GM19238 (cell line): Measurements from ENCODE around the gene NPC1.
A peak's percentile ranks its signal among the peaks of the same experiment; 100 is the strongest.
"Not testable (repeated sequence)": the region's sequence is repeated elsewhere in the genome, so short reads cannot be mapped to it uniquely, and the experiment has no call there.

ENCODE experiments used
- DNase-seq: peaks from one replicate; pipeline ENCODE4 v3.0.0; 2011; ENCODE audit warnings: low spot score; ENCODE audit not compliant: insufficient read length

Gene NPC1

GRCh38 chr18:23586249-23587196 is at the start of gene NPC1:
NPC1 (minus strand) TSS chr18:23586506; CDS start chr18:23586343, 163 bp downstream.
- DNase-seq = peak; percentile 90

DNA sequence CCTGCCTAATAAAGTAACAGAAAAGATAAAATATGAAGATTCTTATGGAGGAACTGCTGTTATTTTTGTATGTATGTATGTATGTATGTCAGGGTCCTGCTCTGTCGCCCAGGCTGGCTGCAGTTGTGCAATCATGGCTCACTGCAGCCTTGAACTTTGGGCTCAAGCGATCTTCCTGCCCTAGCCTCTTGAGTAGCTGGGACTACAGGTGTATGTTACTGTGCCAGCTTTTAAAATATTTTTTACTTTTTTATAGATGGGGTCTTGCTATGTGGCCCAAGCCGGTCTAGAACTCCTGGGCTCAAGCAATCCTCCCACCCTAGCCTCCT is 49.7 kb upstream of the NPC1 start:
- DNase-seq = no peak

DNA sequence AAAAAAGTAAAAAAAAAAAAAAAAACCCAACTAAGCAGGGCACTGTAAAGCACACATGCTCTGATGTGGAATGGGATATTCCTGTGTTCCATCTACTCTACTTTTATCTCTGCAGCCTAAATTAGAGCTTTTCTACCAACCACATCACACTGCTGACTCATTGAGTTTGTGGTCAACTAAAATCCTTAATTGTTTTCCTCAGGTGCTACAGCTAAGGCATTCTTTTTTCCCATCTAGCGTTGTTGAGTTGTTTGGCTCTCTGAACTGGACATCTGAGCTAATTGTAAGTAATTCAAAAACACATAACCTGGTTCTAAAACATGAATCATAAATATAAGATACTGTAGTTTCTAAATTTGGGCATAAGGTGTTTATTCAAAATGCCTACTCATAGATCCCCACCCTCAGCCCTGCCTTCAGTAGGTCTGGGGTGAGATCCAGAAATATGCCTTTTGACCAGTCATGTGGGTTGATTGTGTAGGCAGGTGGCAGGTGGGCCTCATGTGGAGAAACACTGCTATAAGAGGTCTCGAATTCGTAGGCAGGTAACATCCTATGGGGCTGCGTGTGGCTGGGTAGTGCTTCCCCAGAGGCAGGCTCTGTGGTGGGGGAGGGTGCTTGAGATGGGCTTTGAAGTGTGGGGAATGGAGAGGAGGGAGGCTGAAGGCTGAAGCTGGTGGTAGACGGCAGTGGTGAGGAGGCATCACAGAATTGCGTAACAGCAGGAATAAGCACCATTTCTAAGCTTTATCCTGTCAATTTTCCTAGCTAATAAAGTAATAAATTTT is 49.2 kb upstream of the NPC1 start:
- no peak for DNase-seq

DNA sequence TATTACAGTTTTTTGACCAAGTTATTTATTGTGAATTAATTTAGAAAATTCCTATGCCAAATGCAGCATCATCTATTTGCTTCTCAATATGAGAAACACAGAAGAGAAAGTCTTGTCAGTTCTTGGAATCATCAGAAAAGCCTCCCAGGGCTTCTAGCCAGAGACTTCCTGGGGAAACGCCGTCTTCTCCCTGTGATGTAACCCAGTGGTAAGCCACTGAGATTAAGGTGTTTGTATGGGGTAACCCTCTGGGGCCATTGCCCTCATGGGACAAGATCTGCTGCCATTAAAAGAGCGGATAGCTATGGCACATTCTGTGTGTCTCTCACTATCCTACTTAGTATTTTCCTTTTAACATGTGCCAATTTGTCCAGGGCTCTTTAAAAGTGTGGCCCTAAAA is 48.4 kb upstream of the NPC1 start:
- DNase-seq = no peak

GRCh38 chr18:23632615-23633014 is 46.3 kb upstream of the NPC1 start:
- DNase-seq = no peak

- no peak for DNase-seq
Observed at GRCh38 chr18:23631746-23632145, 45.4 kb upstream of the NPC1 start.

DNA sequence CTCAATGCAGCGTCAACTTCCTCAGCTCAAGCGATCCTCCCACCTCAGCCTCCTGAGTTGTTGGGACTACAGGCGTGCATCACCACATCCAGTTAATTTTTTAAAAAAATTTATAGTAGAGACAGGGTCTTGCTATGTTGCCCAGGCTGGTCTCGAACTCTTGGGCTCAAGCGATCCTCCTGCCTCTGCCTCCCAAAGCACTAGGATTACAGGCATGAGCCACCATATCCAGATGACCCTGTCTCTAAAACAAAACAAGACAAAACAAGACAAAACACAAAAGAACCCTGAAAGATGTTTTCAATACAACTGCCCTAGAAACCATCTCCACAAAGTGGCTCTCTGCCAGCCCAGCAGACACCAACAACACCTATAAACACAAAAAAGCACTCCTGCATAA is 45.0 kb upstream of the NPC1 start:
- DNase-seq = no peak

GRCh38 chr18:23629444-23629946 is 43.2 kb upstream of the NPC1 start:
- DNase-seq = peak; percentile 30

GRCh38 chr18:23627970-23628369 is 41.7 kb upstream of the NPC1 start:
- DNase-seq = no peak

DNA sequence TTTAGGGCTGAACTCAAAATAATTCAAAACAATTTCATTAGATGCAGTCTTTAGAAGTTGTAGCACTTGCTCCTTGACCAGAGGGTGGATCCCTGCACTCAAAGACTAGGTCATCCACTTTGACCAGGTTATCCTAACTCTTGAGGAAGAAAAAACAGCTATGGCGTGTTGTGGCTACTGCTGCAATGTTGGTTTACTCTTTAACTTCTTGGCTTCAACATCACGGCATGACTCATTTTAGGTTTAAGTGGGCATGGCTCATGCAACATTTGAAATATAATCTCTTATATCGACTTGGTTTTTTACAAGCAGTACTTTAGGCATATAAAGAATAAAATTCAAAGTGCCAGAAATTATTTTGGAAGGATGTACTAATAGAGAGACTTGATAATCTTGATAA is 41.0 kb upstream of the NPC1 start:
- no peak for DNase-seq

- no peak for DNase-seq
Observed at GRCh38 chr18:23626451-23627279, 40.4 kb upstream of the NPC1 start.

DNA sequence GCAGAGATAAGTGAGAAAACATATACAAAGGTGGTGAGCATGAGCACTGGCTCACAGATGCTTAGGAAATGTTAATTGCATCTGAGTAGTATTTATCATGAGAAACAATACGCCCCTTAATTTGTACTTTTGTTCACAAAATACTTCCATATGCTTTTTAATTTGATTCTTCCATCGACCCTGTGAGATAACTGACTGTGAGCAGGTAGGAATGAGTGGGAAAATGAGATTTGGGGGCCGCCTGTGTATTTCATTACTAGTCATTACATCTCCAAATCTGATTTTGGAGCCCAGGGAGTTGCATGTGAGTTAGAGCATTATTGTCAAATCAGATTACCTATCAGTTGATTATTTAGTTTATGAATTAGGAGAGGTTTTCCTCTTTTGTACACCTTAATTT is 36.7 kb upstream of the NPC1 start:
- no peak for DNase-seq

- no peak for DNase-seq
Observed at GRCh38 chr18:23619388-23619881, 33.1 kb upstream of the NPC1 start.

- peak; percentile 14 for DNase-seq
Observed at GRCh38 chr18:23618862-23619387, 32.6 kb upstream of the NPC1 start.

DNA sequence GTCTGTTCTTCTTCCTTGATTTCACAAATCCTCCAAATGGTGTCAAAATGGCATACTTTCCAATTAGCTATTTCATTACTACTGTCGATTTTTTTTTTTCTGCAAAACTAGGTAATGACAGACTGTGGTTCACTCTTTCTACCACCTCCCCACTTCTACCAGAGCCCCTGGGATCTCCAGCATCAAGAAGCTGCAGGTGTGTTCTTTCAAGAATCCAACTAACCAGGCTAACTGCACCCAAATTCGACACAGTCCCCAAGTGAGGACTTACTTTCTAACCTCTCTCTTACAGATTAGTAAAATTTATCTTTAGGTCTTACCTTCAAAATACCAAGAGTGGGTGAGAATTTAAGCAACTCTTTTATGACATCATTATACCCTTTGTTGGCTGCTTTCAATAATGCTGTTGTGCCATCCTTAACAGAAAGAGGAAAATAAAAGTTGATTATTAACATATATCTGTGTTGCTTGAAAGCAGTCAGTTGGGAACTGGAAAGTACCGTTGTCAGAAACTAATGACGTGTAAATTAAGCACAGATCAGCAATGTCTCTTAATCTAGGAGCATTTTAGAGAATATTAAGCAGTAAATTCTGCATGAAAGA is 31.2 kb upstream of the NPC1 start:
- DNase-seq = no peak

GRCh38 chr18:23616258-23616657 is 30.0 kb upstream of the NPC1 start:
- DNase-seq = no peak

DNA sequence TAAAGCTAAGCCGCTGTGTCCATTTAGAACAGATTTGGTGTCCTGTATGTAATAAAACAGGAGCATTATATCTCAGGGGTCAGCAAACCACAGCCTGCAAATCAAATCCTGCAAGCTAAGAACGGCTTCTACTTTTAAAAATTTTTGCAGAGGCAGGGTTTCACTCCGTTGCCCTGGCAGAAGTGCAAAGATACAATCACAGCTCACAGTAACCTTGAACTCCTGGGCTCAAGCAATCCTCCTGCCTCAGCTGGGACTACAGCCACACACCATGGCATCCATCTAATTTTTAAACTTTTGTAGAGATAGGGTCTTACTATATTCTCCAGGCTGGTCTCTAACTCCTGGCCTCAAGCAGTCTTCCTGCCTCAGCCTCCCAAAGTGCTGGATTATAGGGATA is 28.6 kb upstream of the NPC1 start:
- DNase-seq = no peak

DNA sequence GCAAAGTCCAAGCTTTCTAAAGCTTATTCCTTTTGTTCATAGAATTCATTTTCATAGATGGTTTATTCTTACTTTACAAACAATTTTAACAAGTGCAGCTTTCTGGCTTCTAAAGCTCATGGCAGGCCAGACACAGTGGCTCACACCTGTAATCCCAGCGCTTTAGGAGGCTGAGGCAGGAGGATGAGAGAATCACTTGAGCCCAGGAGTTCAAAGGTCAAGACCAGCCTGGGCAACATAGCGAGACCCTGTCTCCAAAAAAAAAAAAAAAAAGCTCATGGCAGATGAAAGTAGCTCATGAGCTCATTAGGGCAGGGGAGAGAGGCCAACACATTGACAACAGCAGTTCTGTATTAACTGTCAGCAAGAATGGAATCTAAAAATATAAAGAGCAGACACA is 28.1 kb upstream of the NPC1 start:
- no peak for DNase-seq

DNA sequence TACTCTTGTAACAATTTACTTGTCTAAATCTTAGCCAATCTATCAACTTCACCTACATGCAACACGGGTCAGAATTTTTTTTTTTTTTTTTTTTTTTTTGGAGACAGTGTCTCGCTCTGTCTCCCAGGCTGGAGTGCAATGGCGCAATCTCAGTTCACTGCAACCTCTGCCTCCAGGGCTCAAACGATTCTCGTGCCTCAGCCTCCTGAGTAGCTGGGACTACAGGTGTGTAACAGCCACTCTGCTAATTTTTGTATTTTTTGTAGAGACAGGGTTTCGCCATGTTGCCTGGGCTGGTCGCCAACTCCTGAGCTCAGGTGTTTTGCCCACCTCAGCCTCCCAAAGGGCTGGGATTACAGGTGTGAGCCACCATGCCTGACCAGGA is 26.8 kb upstream of the NPC1 start:
- DNase-seq = not testable (repeated sequence)

- DNase-seq = no peak
Observed at GRCh38 chr18:23612434-23613090, 26.3 kb upstream of the NPC1 start.
